ENCODE data around the gene RACK1. TPM values are rescaled to one million over a fixed set of nuclear protein-coding genes. Genes with fewer than 3 reads are reported as not detected.

RACK1 gene
- total and polyA plus RNA-seq, 2 of the 13 experiments (the other 11 are each of a cell fraction or from before 2014, with no cell fraction given) = 2,514 to 6,141 TPM

DNA sequence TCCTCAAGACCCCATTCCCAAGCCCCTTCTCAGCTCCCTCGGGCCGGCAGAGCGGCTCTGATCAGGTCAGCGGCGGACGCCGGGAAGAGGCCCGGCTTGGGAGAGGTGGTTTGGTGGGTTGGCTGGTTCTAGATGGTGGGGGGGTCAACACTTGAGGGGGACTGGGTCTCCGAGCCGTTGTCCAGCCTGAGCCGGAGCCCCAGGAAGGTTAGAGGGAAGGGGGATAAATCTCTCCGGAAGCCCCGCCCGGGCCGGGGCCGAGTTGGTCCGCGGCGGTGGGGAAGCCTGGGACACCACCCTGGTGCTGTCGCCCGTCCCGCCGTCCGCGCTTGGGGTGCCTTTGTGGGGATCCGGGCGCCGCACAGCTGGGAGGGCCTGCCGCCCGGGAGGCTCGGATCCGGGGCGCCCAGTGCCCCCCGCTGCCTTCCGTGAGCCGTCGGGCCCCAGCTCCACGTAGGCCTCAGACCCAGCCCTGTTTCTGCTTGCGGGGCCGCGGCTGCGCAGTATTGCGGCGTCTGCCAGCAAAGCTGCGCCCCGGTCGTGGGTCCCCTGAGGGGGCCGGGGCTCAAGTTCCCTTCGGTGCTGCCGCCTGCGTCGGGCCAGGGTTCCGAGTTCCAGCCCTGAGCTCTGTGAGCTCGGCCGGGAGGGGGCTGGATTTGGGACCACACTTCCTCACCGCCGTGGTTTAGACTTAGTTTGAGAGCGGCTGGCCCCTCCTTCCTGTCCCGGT, 17.8 kb upstream of the RACK1 start (continued):
- TF ChIP-seq, protein P1, sequence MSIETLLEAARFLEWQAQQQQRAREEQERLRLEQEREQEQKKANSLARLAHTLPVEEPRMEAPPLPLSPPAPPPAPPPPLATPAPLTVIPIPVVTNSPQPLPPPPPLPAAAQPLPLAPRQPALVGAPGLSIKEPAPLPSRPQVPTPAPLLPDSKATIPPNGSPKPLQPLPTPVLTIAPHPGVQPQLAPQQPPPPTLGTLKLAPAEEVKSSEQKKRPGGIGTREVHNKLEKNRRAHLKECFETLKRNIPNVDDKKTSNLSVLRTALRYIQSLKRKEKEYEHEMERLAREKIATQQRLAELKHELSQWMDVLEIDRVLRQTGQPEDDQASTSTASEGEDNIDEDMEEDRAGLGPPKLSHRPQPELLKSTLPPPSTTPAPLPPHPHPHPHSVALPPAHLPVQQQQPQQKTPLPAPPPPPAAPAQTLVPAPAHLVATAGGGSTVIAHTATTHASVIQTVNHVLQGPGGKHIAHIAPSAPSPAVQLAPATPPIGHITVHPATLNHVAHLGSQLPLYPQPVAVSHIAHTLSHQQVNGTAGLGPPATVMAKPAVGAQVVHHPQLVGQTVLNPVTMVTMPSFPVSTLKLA (IDR thresholded peaks at IDR 0.05) = no peak
- TF ChIP-seq HDAC2 (CRISPR knock-in tag; IDR thresholded peaks at IDR 0.05) = no peak; the same call in 1 of the 2 replicates
- TF ChIP-seq ZNF749 (CRISPR knock-in tag; IDR thresholded peaks at IDR 0.05; ENCODE audit: borderline replicate concordance) = no peak
- TF ChIP-seq, protein P2, sequence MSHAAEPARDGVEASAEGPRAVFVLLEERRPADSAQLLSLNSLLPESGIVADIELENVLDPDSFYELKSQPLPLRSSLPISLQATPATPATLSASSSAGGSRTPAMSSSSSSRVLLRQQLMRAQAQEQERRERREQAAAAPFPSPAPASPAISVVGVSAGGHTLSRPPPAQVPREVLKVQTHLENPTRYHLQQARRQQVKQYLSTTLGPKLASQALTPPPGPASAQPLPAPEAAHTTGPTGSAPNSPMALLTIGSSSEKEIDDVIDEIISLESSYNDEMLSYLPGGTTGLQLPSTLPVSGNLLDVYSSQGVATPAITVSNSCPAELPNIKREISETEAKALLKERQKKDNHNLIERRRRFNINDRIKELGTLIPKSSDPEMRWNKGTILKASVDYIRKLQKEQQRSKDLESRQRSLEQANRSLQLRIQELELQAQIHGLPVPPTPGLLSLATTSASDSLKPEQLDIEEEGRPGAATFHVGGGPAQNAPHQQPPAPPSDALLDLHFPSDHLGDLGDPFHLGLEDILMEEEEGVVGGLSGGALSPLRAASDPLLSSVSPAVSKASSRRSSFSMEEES (CRISPR knock-in tag; IDR thresholded peaks at IDR 0.05) = peak; percentile 33; the same call in 1 of the 2 replicates
- TF ChIP-seq BRCA1 (CRISPR knock-in tag; IDR thresholded peaks at IDR 0.05) = peak; percentile 63
- TF ChIP-seq ZNF414 (CRISPR knock-in tag; IDR thresholded peaks at IDR 0.05) = peak; percentile 35; the same call in 1 of the 2 replicates
- TF ChIP-seq ZNF670 (CRISPR knock-in tag; IDR thresholded peaks at IDR 0.05; ENCODE audit: borderline replicate concordance) = peak; percentile 66; the same call in 1 of the 2 replicates
- peak; percentile 86 for TF ChIP-seq ZNF605 (CRISPR knock-in tag; IDR thresholded peaks at IDR 0.05)
- TF ChIP-seq SP4 (CRISPR knock-in tag; IDR thresholded peaks at IDR 0.05) = 0 out of 2 replicates have a peak, but pooled peaks have one; percentile 32
- TF ChIP-seq U2AF2 (IDR thresholded peaks at IDR 0.05; ENCODE audit: low read depth, low read length) = no peak
- TF ChIP-seq, protein P3, sequence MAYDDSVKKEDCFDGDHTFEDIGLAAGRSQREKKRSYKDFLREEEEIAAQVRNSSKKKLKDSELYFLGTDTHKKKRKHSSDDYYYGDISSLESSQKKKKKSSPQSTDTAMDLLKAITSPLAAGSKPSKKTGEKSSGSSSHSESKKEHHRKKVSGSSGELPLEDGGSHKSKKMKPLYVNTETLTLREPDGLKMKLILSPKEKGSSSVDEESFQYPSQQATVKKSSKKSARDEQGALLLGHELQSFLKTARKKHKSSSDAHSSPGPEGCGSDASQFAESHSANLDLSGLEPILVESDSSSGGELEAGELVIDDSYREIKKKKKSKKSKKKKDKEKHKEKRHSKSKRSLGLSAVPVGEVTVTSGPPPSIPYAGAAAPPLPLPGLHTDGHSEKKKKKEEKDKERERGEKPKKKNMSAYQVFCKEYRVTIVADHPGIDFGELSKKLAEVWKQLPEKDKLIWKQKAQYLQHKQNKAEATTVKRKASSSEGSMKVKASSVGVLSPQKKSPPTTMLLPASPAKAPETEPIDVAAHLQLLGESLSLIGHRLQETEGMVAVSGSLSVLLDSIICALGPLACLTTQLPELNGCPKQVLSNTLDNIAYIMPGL (CRISPR knock-in tag; IDR thresholded peaks at IDR 0.05; ENCODE audit: borderline replicate concordance in 1 of 2, low read depth in 1 of 2) = peak; percentile 35 to 95; a peak in 2 of 4 replicates
- 0 out of 2 replicates have a peak, but pooled peaks have one; percentile 6 for TF ChIP-seq ZNF564 (CRISPR knock-in tag; IDR thresholded peaks at IDR 0.05)
- peak; percentile 25; the same call in 1 of the 2 replicates for TF ChIP-seq ZNF34 (CRISPR knock-in tag; IDR thresholded peaks at IDR 0.05; ENCODE audit: borderline replicate concordance)
- peak; percentile 80 for TF ChIP-seq IKZF4 (CRISPR knock-in tag; IDR thresholded peaks at IDR 0.05; ENCODE audit: borderline replicate concordance, low read depth, not compliant biosample characterization)
- TF ChIP-seq TARDBP (CRISPR knock-in tag; IDR thresholded peaks at IDR 0.05) = no peak
- TF ChIP-seq ZNF276 (CRISPR knock-in tag; IDR thresholded peaks at IDR 0.05; ENCODE audit: low read depth) = no peak

All from HepG2 (cell line).